GM21526 (cell line): ENCODE data around the gene TRIM24.
A peak's percentile ranks its signal among the peaks of the same experiment; 100 is the strongest.
"Not testable (repeated sequence)": the region's sequence is repeated elsewhere in the genome, so short reads cannot be mapped to it uniquely, and the experiment has no call there.

Source experiments
- ATAC-seq: cut with Tn5 transposase; IDR thresholded peaks from one replicate; pipeline ENCODE4 v1.9.1; 2021; ENCODE audit warnings: moderate library complexity; ENCODE audit not compliant: unreplicated experiment, low FRiP score

The TRIM24 gene

GRCh38 chr7:138459413-138460175 lies 465 bp upstream of the TRIM24 start:
- peak; percentile 84 for ATAC-seq

- ATAC-seq, result peak; percentile 38
Measured at GRCh38 chr7:138460649-138461607, 869 bp downstream of the TRIM24 start.

- ATAC-seq, result not testable (repeated sequence)
Measured at GRCh38 chr7:138463291-138463618, 3.2 kb downstream of the TRIM24 start.

- no peak for ATAC-seq
Measured at GRCh38 chr7:138465046-138465445, 5.0 kb downstream of the TRIM24 start.

GRCh38 chr7:138466069-138466756 lies 6.2 kb downstream of the TRIM24 start:
- ATAC-seq, result peak; percentile 48

GRCh38 chr7:138468244-138469123 lies 8.4 kb downstream of the TRIM24 start:
- no peak for ATAC-seq

- ATAC-seq, result no peak
Measured at GRCh38 chr7:138470391-138471157, 10.5 kb downstream of the TRIM24 start.

- ATAC-seq, result no peak
Measured at GRCh38 chr7:138472292-138473079, 12.4 kb downstream of the TRIM24 start.

- no peak for ATAC-seq
Measured at GRCh38 chr7:138475377-138475776, 15.3 kb downstream of the TRIM24 start.

- ATAC-seq, result no peak
Measured at GRCh38 chr7:138477081-138477578, 17.1 kb downstream of the TRIM24 start.

GRCh38 chr7:138477581-138477980 lies 17.5 kb downstream of the TRIM24 start:
- no peak for ATAC-seq

GRCh38 chr7:138478499-138478908 lies 18.4 kb downstream of the TRIM24 start:
- peak; percentile 70 for ATAC-seq

- ATAC-seq, result no peak
Measured at GRCh38 chr7:138480527-138480926, 20.5 kb downstream of the TRIM24 start.

GRCh38 chr7:138481447-138482380 lies 21.7 kb downstream of the TRIM24 start:
- ATAC-seq, result no peak

GRCh38 chr7:138483531-138483930 lies 23.5 kb downstream of the TRIM24 start:
- ATAC-seq, result no peak

- not testable (repeated sequence) for ATAC-seq
Measured at GRCh38 chr7:138485508-138485907, 25.4 kb downstream of the TRIM24 start.

GRCh38 chr7:138489139-138489538 lies 29.1 kb downstream of the TRIM24 start:
- not testable (repeated sequence) for ATAC-seq
